Keratinocyte (primary cell): ENCODE data around the gene CLNK. TPM values are rescaled to one million over a fixed set of nuclear protein-coding genes. Genes with fewer than 3 reads are reported as not detected.

Experiments used
- DNase-seq: peaks from one replicate; pipeline ENCODE4 v3.0.0-alpha.2; 2011; ENCODE audit warnings: low read depth, missing footprints, low spot score
- FAIRE-seq: peaks from 2 replicates; lab custom pipeline; 2011; peaks lifted over from hg19 to GRCh38; lab: Jason Lieb, UNC
- H2AFZ ChIP-seq: 2 replicates; pipeline ENCODE4 v1.6.0; 2012; ENCODE audit warnings: low read length, control low read depth, inconsistent platforms; ENCODE audit not compliant: control insufficient read depth
- H3K27ac ChIP-seq: 2 replicates; pipeline ENCODE4 v1.5.1; 2011; ENCODE audit warnings: low read length; ENCODE audit not compliant: control insufficient read depth, insufficient read depth
- H3K27me3 ChIP-seq: 3 replicates; pipeline ENCODE4 v1.6.0; 2011; ENCODE audit warnings: low read length; ENCODE audit not compliant: control insufficient read depth, insufficient read depth; ENCODE audit errors: extremely low read depth
- H3K36me3 ChIP-seq, 2 experiments: 2 replicates in 1 of 2; 3 replicates in 1 of 2; pipeline ENCODE4 v1.5.1; 2011; ENCODE audit warnings: low read length in 2 of 2, mild to moderate bottlenecking in 1 of 2; ENCODE audit not compliant: control insufficient read depth in 2 of 2, insufficient read depth in 2 of 2; ENCODE audit errors: extremely low read depth in 1 of 2
- H3K4me1 ChIP-seq: 3 replicates; pipeline ENCODE4 v1.5.1; 2011; ENCODE audit warnings: low read length; ENCODE audit not compliant: control insufficient read depth, insufficient read depth; ENCODE audit errors: extremely low read depth
- H3K4me2 ChIP-seq: 3 replicates; pipeline ENCODE4 v1.6.0; 2011; ENCODE audit warnings: low read depth, low read length; ENCODE audit not compliant: control insufficient read depth, insufficient read depth; ENCODE audit errors: extremely low read depth
- H3K4me3 ChIP-seq, 3 experiments: fragments of 200-600 bp in 1 of 3; sonication (generic) in 1 of 3; 2 replicates in 2 of 3; 3 replicates in 1 of 3; pipeline ENCODE4 v1.5.1; 2011 to 2016; ENCODE audit warnings: low read length in 3 of 3, mild to moderate bottlenecking in 3 of 3, control low read depth in 2 of 3, inconsistent platforms in 1 of 3, low read depth in 1 of 3, mixed read lengths in 1 of 3, mixed run types in 1 of 3, moderate library complexity in 1 of 3; ENCODE audit not compliant: control insufficient read depth in 2 of 3, insufficient read depth in 2 of 3; ENCODE audit errors: extremely low read depth in 1 of 3
- H3K79me2 ChIP-seq: 2 replicates; pipeline ENCODE4 v1.6.0; 2012; ENCODE audit warnings: low read length; ENCODE audit not compliant: control insufficient read depth, insufficient read depth
- H3K9ac ChIP-seq: 3 replicates; pipeline ENCODE4 v1.6.0; 2011; ENCODE audit warnings: low read length; ENCODE audit not compliant: control insufficient read depth, insufficient read depth; ENCODE audit errors: extremely low read depth
- H3K9me1 ChIP-seq: 3 replicates; pipeline ENCODE4 v1.6.0; 2011; ENCODE audit warnings: low read length; ENCODE audit not compliant: control insufficient read depth, insufficient read depth; ENCODE audit errors: extremely low read depth
- H3K9me3 ChIP-seq: 2 replicates; pipeline ENCODE4 v1.5.1; 2012; ENCODE audit warnings: low read depth, low read length; ENCODE audit not compliant: control insufficient read depth
- H4K20me1 ChIP-seq: 3 replicates; pipeline ENCODE4 v1.6.0; 2011; ENCODE audit warnings: low read length; ENCODE audit not compliant: control insufficient read depth, insufficient read depth; ENCODE audit errors: extremely low read depth
- EZH2 ChIP-seq: IDR thresholded peaks from one replicate; pipeline ENCODE4 v1.6.1; 2012; ENCODE audit warnings: inconsistent platforms, mild to moderate bottlenecking, low read length, moderate library complexity
- dilution Hi-C: fragments of 300-500 bp; cut with MboI; formaldehyde crosslinking; loops from one replicate; pipeline ENCODE4 v1.7.0; 2020; ENCODE audit warnings: low sequenced_read_pairs; ENCODE audit not compliant: extremely low pct_ligation_motif_present
- polyA plus RNA-seq, 5 experiments: library from polyadenylated mRNA; depleted of rRNA in 3 of 5; stranded (reverse) in 3 of 5; stranded (forward) in 1 of 5; unstranded in 1 of 5; fragments of >200 nt; gene quantifications; 1 replicate in 1 of 5; 2 replicates in 3 of 5; 3 replicates in 1 of 5; pipeline versions ENCODE4 v1.2.1 to v1.2.3, GENCODE V29; 2011 to 2012; ENCODE audit warnings: missing spikeins in 2 of 5, low read depth in 1 of 5, low replicate concordance in 1 of 5
- TF ChIP-seq, protein P1 (sequence below), 3 experiments: IDR thresholded peaks in 1 of 3; conservative IDR thresholded peaks in 1 of 3; optimal IDR thresholded peaks in 1 of 3; 2 replicates in 2 of 3; 3 replicates in 1 of 3; pipeline versions ENCODE3 to v1.5.1; 2011; ENCODE audit warnings: low read length in 3 of 3, mild to moderate bottlenecking in 3 of 3, moderate library complexity in 2 of 3, control low read depth in 1 of 3, inconsistent platforms in 1 of 3; ENCODE audit not compliant: insufficient read depth in 2 of 3; ENCODE audit errors: extremely low read depth in 1 of 3

Gene CLNK
- polyA plus RNA-seq, 1 donor (not counting 4 experiments of a cell fraction or from before 2014, with no cell fraction given), result not detected

DNA sequence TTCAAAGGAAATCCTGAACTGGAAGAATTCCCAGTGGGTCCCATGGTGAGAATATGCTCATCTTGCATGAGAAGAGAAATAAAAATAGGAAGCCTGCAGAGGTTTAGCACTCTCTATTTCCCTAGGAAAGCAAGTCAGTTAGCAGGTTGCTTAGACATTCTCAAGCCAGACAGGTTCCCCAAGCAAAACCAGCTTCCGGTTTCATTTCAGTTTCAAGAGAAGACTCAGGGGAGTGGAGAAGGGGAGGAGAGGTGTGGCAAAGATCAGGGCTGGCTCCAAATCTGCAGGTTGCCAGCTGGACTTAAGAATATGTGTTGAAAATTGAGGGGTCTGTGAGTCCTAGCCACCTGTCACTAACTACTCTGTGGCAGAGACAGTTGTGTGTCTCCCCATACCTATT lies 107.5 kb downstream of the CLNK start:
- no peak for TF ChIP-seq EZH2
- TF ChIP-seq, protein P1, sequence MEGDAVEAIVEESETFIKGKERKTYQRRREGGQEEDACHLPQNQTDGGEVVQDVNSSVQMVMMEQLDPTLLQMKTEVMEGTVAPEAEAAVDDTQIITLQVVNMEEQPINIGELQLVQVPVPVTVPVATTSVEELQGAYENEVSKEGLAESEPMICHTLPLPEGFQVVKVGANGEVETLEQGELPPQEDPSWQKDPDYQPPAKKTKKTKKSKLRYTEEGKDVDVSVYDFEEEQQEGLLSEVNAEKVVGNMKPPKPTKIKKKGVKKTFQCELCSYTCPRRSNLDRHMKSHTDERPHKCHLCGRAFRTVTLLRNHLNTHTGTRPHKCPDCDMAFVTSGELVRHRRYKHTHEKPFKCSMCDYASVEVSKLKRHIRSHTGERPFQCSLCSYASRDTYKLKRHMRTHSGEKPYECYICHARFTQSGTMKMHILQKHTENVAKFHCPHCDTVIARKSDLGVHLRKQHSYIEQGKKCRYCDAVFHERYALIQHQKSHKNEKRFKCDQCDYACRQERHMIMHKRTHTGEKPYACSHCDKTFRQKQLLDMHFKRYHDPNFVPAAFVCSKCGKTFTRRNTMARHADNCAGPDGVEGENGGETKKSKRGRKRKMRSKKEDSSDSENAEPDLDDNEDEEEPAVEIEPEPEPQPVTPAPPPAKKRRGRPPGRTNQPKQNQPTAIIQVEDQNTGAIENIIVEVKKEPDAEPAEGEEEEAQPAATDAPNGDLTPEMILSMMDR (optimal IDR thresholded peaks at IDR 0.05 in 1 of 3, IDR thresholded peaks at IDR 0.05 in 1 of 3, conservative IDR thresholded peaks at IDR 0.05 in 1 of 3; ENCODE audit: extremely low read depth in 1 of 3, insufficient read depth in 2 of 3, low read length in 3 of 3), result no peak
- Histone ChIP-seq H3K9me3 (no peaks in the 10 kb centered on the region), H3K4me3 (no peak overlapping the region), H3K9ac (no peak overlapping the region), H4K20me1 (no peaks in the 10 kb centered on the region), H3K4me2 (no peak overlapping the region), H3K4me1 (no peaks in the 10 kb centered on the region), H3K36me3 (no peaks in the 10 kb centered on the region), H3K27me3 (no peaks in the 10 kb centered on the region), H3K79me2 (no peaks in the 10 kb centered on the region), H2AFZ (no peak overlapping the region), H3K27ac (no peak overlapping the region), H3K9me1 (no peaks in the 10 kb centered on the region)
- dilution Hi-C loops, result no loop called here
- FAIRE-seq (no peak), DNase-seq (no peak)

DNA sequence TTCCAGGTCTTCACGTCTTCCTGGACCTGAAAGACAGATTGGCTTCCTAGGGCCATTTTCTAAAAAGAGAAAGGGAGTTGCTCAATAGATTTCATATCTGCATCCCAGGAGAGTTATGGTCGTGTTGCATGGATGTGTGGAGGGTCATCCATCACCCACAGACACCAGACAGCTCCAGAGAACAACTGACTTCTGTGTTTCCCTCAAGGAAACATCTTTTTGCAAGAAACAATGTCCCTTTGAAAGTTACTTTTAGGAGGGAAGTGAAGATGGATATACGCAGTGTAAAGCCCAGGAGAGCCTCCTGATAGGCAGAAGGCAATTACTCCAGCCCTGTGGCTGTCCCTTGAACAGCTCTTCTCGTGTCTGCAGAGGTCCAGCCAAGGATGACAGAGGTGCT lies 108.3 kb downstream of the CLNK start:
- H3K27ac ChIP-seq, result no peak overlapping the region
- H3K4me1 ChIP-seq, result no peaks in the 10 kb centered on the region
- H2AFZ ChIP-seq, result no peak overlapping the region
- H3K79me2 ChIP-seq, result no peaks in the 10 kb centered on the region
- TF ChIP-seq, protein P1 (optimal IDR thresholded peaks at IDR 0.05 in 1 of 3, IDR thresholded peaks at IDR 0.05 in 1 of 3, conservative IDR thresholded peaks at IDR 0.05 in 1 of 3; ENCODE audit: extremely low read depth in 1 of 3, insufficient read depth in 2 of 3, low read length in 3 of 3), result no peak
- no peak for TF ChIP-seq EZH2
- H4K20me1 ChIP-seq, result no peaks in the 10 kb centered on the region
- dilution Hi-C loops, result no loop called here
- no peak overlapping the region for H3K4me2 ChIP-seq
- FAIRE-seq, result no peak
- no peaks in the 10 kb centered on the region for H3K9me3 ChIP-seq
- H3K36me3 ChIP-seq, result no peaks in the 10 kb centered on the region
- H3K4me3 ChIP-seq, result no peak overlapping the region
- H3K9ac ChIP-seq, result no peak overlapping the region
- no peaks in the 10 kb centered on the region for H3K27me3 ChIP-seq
- H3K9me1 ChIP-seq, result no peaks in the 10 kb centered on the region
- DNase-seq, result no peak
